ENCODE data around the gene RMRP. TPM values are rescaled to one million over a fixed set of nuclear protein-coding genes. Genes with fewer than 3 reads are reported as not detected.
A peak's percentile ranks its signal among the peaks of the same experiment; 100 is the strongest.

The RMRP gene
- total RNA-seq, 4 donors from 2014 or later = 1,246 to 15,173 (median 11,383) TPM

- no peak overlapping the region for H3K4me3 ChIP-seq
- DNase-seq (ENCODE audit: low spot score in 2 of 2) = peak in 1 of 2 donors; percentile 10
- H3K27me3 ChIP-seq = no peaks in the 10 kb centered on the region
- WGBS = 69% methylated on average over 7 of the region's 7 CpGs
- no peak overlapping the region for H3K27ac ChIP-seq
- TF ChIP-seq POLR2A (IDR thresholded peaks at IDR 0.05) = no peak
- TF ChIP-seq EP300 (IDR thresholded peaks at IDR 0.05) = no peak
- TF ChIP-seq, protein P1, sequence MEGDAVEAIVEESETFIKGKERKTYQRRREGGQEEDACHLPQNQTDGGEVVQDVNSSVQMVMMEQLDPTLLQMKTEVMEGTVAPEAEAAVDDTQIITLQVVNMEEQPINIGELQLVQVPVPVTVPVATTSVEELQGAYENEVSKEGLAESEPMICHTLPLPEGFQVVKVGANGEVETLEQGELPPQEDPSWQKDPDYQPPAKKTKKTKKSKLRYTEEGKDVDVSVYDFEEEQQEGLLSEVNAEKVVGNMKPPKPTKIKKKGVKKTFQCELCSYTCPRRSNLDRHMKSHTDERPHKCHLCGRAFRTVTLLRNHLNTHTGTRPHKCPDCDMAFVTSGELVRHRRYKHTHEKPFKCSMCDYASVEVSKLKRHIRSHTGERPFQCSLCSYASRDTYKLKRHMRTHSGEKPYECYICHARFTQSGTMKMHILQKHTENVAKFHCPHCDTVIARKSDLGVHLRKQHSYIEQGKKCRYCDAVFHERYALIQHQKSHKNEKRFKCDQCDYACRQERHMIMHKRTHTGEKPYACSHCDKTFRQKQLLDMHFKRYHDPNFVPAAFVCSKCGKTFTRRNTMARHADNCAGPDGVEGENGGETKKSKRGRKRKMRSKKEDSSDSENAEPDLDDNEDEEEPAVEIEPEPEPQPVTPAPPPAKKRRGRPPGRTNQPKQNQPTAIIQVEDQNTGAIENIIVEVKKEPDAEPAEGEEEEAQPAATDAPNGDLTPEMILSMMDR (IDR thresholded peaks at IDR 0.05) = no peak
- no peak for TF ChIP-seq POLR2AphosphoS5 (IDR thresholded peaks at IDR 0.05)
- peaks cover 28% of the 10 kb centered on the region for H3K4me1 ChIP-seq
- H3K9me3 ChIP-seq = no peaks in the 10 kb centered on the region
- H3K36me3 ChIP-seq = no peaks in the 10 kb centered on the region
Measured at GRCh38 chr9:35651956-35652828, 5.6 kb downstream of the RMRP start.

DNA sequence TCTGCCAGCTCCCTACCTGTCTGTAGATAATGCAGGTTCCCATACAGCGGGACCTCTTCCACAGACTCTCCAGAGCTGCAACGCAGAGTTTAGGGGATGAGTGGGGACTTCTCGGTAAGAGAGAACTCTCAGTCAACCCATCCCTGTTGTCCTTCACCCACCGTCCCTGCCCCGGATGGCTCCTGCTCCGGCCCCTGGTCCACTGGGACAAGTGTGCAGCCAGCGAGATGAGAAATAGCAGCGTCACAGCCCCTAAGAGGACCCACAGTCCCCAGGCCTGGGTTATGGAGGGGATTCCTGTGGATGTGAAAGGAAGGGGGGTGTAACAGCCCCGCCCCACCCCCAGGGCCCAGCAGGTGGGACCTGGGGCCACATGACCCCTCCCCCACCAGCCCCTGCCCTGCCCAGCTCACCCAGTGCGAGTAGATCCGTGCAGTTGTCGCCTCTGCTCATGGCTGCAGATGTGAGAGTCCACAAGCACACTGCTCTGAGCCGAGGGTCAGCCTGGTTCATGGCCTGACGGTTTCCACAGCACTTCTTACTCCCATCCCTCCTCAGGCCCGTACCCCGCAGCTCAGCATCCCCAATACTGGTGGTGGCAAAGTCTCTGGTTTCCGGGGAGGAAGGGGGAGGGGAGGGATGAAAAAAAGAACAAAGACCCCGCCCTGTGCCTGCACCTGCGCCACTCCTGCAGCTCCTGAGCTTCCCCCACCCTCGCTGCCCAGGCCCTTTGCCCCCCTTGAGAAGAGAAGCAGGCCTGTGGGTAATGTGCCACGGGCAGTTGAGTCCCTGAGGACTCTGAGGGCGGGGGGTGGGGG lies 7.3 kb downstream of the RMRP start, which contains the start of gene SIT1:
TSS of gene SIT1 (minus strand) at position 591 of the 818 bp plus-strand sequence. CDS start at position 513, 78 bp downstream.
- whole genome bisulfite sequencing = 75% methylated on average over 11 of the region's 22 CpGs
- Histone ChIP-seq H3K27me3 (no peaks in the 10 kb centered on the region), H3K27ac (no peak within 1 kb of the TSS), H3K4me1 (peaks cover 34% of the 10 kb centered on the region), H3K9me3 (no peaks in the 10 kb centered on the region), H3K36me3 (no peaks in the 10 kb centered on the region), H3K4me3 (peak within 1 kb of the TSS; percentile 9)
- no peak for TF ChIP-seq POLR2A (IDR thresholded peaks at IDR 0.05)
- no peak for TF ChIP-seq EP300 (IDR thresholded peaks at IDR 0.05)
- TF ChIP-seq, protein P1 (IDR thresholded peaks at IDR 0.05) = no peak
- no peak for TF ChIP-seq POLR2AphosphoS5 (IDR thresholded peaks at IDR 0.05)
- peak in 1 of 2 donors; percentile 59 for DNase-seq (ENCODE audit: low spot score in 2 of 2)

DNA sequence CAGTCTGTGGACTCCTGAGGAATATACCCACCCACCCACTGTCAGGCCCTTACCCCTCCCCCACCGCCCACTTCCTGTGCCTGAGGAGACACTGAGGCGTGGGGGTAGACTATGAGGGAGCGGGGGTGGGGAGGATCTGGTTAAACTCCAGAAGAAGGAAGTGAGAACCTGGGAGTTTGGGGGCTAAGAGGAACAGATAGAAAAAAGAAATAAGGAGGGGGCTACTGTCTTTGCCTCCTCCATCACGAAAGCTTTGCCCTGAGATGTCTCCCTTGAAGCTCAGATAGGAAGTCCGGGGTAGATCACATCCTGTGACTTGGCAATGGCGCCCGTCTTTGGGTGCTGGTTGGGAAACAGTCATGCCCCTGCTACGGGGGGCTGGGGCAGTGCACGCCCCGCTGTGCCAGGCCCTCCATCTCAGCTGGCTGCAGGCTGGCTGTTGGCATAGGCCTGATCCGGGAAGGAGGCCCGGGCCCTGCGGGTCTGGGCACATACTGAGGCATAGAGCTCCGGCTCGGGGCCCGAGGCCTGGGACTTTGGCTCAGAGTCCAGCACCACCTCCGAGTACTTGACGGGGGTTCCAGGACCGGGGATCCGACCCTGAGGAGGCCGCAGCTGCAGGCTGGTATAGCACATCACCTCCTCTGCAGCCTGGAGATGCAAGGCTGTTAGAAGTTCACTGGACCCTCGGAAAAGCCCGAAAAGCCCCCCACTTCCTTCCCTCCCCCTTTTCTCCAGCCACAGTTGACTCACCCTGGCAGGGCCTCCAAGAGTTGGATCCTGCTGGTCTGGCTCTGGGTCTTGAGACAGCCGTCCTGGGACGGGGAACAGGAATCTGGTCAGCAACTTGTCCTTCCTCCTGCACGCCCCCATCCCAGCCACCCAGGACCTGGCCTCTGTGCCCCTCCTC lies 8.1 kb downstream of the RMRP start:
- no peaks in the 10 kb centered on the region for H3K9me3 ChIP-seq
- peak in 1 of 2 donors; percentile 70 for DNase-seq (ENCODE audit: low spot score in 2 of 2)
- peaks cover 43% of the 10 kb centered on the region for H3K4me1 ChIP-seq
- no peak for TF ChIP-seq POLR2A (IDR thresholded peaks at IDR 0.05)
- TF ChIP-seq, protein P1 (IDR thresholded peaks at IDR 0.05) = no peak
- no peak for TF ChIP-seq EP300 (IDR thresholded peaks at IDR 0.05)
- TF ChIP-seq POLR2AphosphoS5 (IDR thresholded peaks at IDR 0.05) = no peak
- H3K27me3 ChIP-seq = no peaks in the 10 kb centered on the region
- WGBS = 50% methylated on average over 12 of the region's 26 CpGs
- peak overlapping the region; percentile 9 for H3K4me3 ChIP-seq
- no peak overlapping the region for H3K27ac ChIP-seq
- no peaks in the 10 kb centered on the region for H3K36me3 ChIP-seq

GRCh38 chr9:35646533-35647265 lies 11.1 kb downstream of the RMRP start:
- Histone ChIP-seq H3K36me3 (no peaks in the 10 kb centered on the region), H3K9me3 (no peaks in the 10 kb centered on the region), H3K4me3 (peak overlapping the region; percentile 64), H3K27ac (peak overlapping the region; percentile 90), H3K27me3 (no peaks in the 10 kb centered on the region), H3K4me1 (peaks cover 40% of the 10 kb centered on the region)
- WGBS = 2% methylated on average over 16 of the region's 58 CpGs
- no peak for TF ChIP-seq EP300 (IDR thresholded peaks at IDR 0.05)
- peak; percentile 37 to 79 (median 66) for TF ChIP-seq POLR2AphosphoS5 (IDR thresholded peaks at IDR 0.05)
- TF ChIP-seq, protein P1 (IDR thresholded peaks at IDR 0.05) = peak; percentile 89 to 97
- TF ChIP-seq POLR2A (IDR thresholded peaks at IDR 0.05) = peak; percentile 33 to 94
- peak; percentile 95 to 96 for DNase-seq (ENCODE audit: low spot score in 2 of 2)

All from suprapubic skin (tissue), 4 donors.